SK-N-SH (cell line): ENCODE measurements around the gene HOTAIR.

Experiments used
- CTCF ChIP-seq: fragments of 200-600 bp; sonication (generic); IDR thresholded peaks from 2 replicates; pipeline ENCODE4 v1.6.1; 2017; ENCODE audit warnings: antibody characterized with exemption, mild to moderate bottlenecking, moderate library complexity
- EP300 ChIP-seq, 2 experiments: IDR thresholded peaks; 2 replicates each; pipeline versions ENCODE4 v1.4.0 to v1.6.1; 2012; ENCODE audit warnings: borderline replicate concordance in 1 of 2, low read depth in 1 of 2, low read length in 1 of 2
- EZH2phosphoT487 ChIP-seq: fragments of 200-600 bp; sonication (generic); IDR thresholded peaks from 2 replicates; pipeline ENCODE4 v1.6.1; 2017; ENCODE audit warnings: low read depth, mixed run types, mild to moderate bottlenecking, antibody characterized with exemption, moderate library complexity, borderline replicate concordance
- GATA2 ChIP-seq: sonication (generic); formaldehyde crosslinking; IDR thresholded peaks from 2 replicates; pipeline ENCODE4 v1.5.0; 2020; ENCODE audit warnings: mild to moderate bottlenecking, missing genetic modification reagents
- MXI1 ChIP-seq: IDR thresholded peaks from 2 replicates; pipeline ENCODE4 v1.6.1; 2012; ENCODE audit warnings: mild to moderate bottlenecking, low read depth, low read length, improper control_type of control experiment
- POLR2AphosphoS5 ChIP-seq: IDR thresholded peaks from 2 replicates; pipeline ENCODE4 v1.6.1; 2012; ENCODE audit warnings: low read depth, low read length
- RAD21 ChIP-seq: IDR thresholded peaks from 2 replicates; pipeline ENCODE4 v1.6.1; 2012; ENCODE audit warnings: mild to moderate bottlenecking, low read length
- ZBTB33 ChIP-seq: IDR thresholded peaks from 2 replicates; pipeline ENCODE4 v1.4.0; 2012; ENCODE audit warnings: low read depth, borderline replicate concordance

DNA sequence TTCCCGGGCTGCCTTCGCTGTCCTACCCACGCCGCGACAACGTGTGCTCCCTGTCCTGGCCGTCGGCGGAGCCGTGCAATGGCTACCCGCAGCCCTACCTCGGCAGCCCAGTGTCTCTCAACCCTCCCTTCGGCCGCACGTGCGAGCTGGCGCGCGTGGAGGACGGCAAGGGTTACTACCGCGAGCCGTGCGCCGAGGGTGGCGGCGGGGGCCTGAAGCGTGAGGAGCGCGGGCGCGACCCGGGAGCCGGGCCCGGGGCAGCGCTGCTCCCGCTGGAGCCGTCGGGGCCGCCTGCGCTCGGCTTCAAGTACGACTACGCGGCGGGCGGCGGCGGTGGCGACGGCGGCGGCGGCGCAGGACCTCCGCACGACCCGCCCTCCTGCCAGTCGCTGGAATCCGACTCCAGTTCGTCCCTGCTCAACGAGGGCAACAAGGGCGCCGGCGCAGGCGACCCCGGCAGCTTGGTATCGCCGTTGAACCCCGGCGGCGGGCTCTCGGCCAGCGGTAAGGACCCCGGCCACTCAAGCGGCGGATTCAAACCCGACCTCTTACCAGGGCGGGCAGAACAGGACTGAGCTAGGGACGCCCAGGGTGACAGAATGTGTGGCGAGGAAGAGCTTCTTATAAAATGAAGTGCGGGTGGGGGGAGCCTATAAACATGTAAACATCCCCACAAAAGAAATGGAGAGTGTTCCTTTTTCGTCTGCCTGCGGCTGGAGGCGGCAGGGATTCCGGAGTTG, 19.5 kb downstream of the HOTAIR start:
- TF ChIP-seq CTCF (no peak), POLR2AphosphoS5 (no peak), MXI1 (no peak), EZH2phosphoT487 (peak; percentile 65), GATA2 (CRISPR knock-in tag) (no peak), EP300 (IDR thresholded peaks at IDR 0.05; ENCODE audit: borderline replicate concordance in 1 of 2, low read depth in 1 of 2, low read length in 1 of 2) (no peak), RAD21 (no peak), ZBTB33 (no peak)
